Vagina (tissue), 2 donors: Measurements from ENCODE around the gene MGST1.

ENCODE experiments used
- CTCF ChIP-seq, 3 experiments: fragments of 450-650 bp in 2 of 3; fragments of 200-600 bp in 1 of 3; sonication (generic) in 1 of 3; IDR thresholded peaks; one replicate each; pipeline ENCODE4 v1.5.1; 2017 to 2019; ENCODE audit warnings: antibody characterized with exemption in 3 of 3, mild to moderate bottlenecking in 2 of 3, moderate library complexity in 2 of 3
- POLR2A ChIP-seq, 2 donors: fragments of 450-650 bp; IDR thresholded peaks; one replicate each; pipeline ENCODE4 v1.6.1; 2017; ENCODE audit warnings: antibody characterized with exemption in 2 of 2, mild to moderate bottlenecking in 2 of 2, moderate library complexity in 2 of 2

- no peak for TF ChIP-seq CTCF (IDR thresholded peaks at IDR 0.05)
- no peak for TF ChIP-seq POLR2A (IDR thresholded peaks at IDR 0.05)
Observed at GRCh38 chr12:16407346-16407745, 59.9 kb downstream of the MGST1 start.
